DOHH2 (cell line): ENCODE results near the gene SUN1.

Experiments
- EZH2phosphoT487 ChIP-seq: fragments of 200-600 bp; sonication (generic); IDR thresholded peaks from 2 replicates; pipeline ENCODE4 v1.6.1; 2017; ENCODE audit warnings: borderline replicate concordance, mild to moderate bottlenecking, antibody characterized with exemption, low read length, moderate library complexity, mixed read lengths
- TF ChIP-seq, protein P1 (sequence below): fragments of 200-600 bp; sonication (generic); IDR thresholded peaks from one replicate; pipeline ENCODE4 v1.5.1; 2014; ENCODE audit warnings: antibody characterized with exemption, mild to moderate bottlenecking, low read depth, low read length; ENCODE audit not compliant: poor library complexity, severe bottlenecking

DNA sequence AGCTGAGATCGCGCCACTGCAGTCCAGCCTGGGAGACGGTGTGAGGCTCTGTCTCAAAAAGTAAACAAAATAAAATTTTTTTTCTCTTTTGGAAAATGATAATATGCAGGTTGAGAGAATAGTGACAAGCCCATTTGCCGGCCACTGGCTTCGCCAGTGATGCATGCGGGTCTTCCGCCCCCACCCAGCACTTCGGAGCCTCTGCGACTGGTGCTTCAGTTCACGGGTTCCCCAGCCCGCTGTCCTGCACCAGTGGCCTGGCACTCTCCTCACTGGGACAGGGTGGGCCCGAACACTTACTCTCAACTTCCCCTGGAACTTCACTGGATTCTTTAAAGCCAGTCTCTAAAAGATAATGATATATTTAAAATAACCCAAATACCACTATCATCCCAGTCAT, 2.7 kb downstream of the SUN1 start:
- no peak for TF ChIP-seq EZH2phosphoT487
- TF ChIP-seq, protein P1, sequence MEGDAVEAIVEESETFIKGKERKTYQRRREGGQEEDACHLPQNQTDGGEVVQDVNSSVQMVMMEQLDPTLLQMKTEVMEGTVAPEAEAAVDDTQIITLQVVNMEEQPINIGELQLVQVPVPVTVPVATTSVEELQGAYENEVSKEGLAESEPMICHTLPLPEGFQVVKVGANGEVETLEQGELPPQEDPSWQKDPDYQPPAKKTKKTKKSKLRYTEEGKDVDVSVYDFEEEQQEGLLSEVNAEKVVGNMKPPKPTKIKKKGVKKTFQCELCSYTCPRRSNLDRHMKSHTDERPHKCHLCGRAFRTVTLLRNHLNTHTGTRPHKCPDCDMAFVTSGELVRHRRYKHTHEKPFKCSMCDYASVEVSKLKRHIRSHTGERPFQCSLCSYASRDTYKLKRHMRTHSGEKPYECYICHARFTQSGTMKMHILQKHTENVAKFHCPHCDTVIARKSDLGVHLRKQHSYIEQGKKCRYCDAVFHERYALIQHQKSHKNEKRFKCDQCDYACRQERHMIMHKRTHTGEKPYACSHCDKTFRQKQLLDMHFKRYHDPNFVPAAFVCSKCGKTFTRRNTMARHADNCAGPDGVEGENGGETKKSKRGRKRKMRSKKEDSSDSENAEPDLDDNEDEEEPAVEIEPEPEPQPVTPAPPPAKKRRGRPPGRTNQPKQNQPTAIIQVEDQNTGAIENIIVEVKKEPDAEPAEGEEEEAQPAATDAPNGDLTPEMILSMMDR = no peak
